Liver (tissue), 10 donors: ENCODE measurements around the gene STXBP4. TPM values are rescaled to one million over a fixed set of nuclear protein-coding genes. Genes with fewer than 3 reads are reported as not detected.

Experiments used
- DNase-seq: peaks from one replicate; pipeline ENCODE4 v3.0.0-alpha.2; 2017; ENCODE audit warnings: low spot score
- H3K27ac ChIP-seq, 2 donors: one replicate each; pipeline ENCODE4 v1.7.0; 2013; ENCODE audit warnings: inconsistent platforms in 2 of 2, low read length in 2 of 2, control low read depth in 1 of 2, low read depth in 1 of 2, mild to moderate bottlenecking in 1 of 2
- H3K27me3 ChIP-seq, 4 donors: one replicate each; pipeline versions ENCODE4 v1.6.1 to v1.7.0; 2013; ENCODE audit warnings: low read length in 3 of 4, inconsistent platforms in 1 of 4, mild to moderate bottlenecking in 1 of 4, moderate library complexity in 1 of 4; ENCODE audit not compliant: control insufficient read depth in 4 of 4, insufficient read depth in 4 of 4
- H3K36me3 ChIP-seq, 4 donors: one replicate each; pipeline versions ENCODE4 v1.6.1 to v1.7.0; 2013; ENCODE audit warnings: low read length in 3 of 4, mild to moderate bottlenecking in 3 of 4, low read depth in 1 of 4, moderate library complexity in 1 of 4; ENCODE audit not compliant: control insufficient read depth in 4 of 4, insufficient read depth in 3 of 4
- H3K4me1 ChIP-seq, 4 donors: one replicate each; pipeline versions ENCODE4 v1.6.1 to v1.7.0; 2013; ENCODE audit warnings: low read length in 3 of 4, mild to moderate bottlenecking in 3 of 4, moderate library complexity in 1 of 4; ENCODE audit not compliant: control insufficient read depth in 4 of 4, insufficient read depth in 4 of 4
- H3K4me3 ChIP-seq, 3 donors: one replicate each; pipeline versions ENCODE4 v1.6.1 to v1.7.0; 2013; ENCODE audit warnings: low read length in 3 of 3, control low read depth in 1 of 3, low read depth in 1 of 3, mild to moderate bottlenecking in 1 of 3
- H3K9ac ChIP-seq, 2 donors: one replicate each; pipeline ENCODE4 v1.7.0; 2013; ENCODE audit warnings: low read length in 2 of 2, mild to moderate bottlenecking in 2 of 2, moderate library complexity in 2 of 2, control low read depth in 1 of 2, low read depth in 1 of 2
- H3K9me3 ChIP-seq, 4 donors: one replicate each; pipeline versions ENCODE4 v1.6.1 to v1.7.0; 2013; ENCODE audit warnings: low read length in 3 of 4; ENCODE audit not compliant: control insufficient read depth in 4 of 4
- EGR1 ChIP-seq, 2 donors: IDR thresholded peaks; 2 replicates each; pipeline ENCODE4 v1.6.1; 2016 to 2018; ENCODE audit warnings: antibody characterized with exemption in 2 of 2, low read depth in 2 of 2
- FOXA1 ChIP-seq: IDR thresholded peaks from 2 replicates; pipeline ENCODE4 v1.6.1; 2016; ENCODE audit warnings: antibody characterized with exemption
- FOXA2 ChIP-seq: IDR thresholded peaks from 2 replicates; pipeline ENCODE4 v1.6.1; 2016; ENCODE audit warnings: antibody characterized with exemption
- GABPA ChIP-seq, 2 donors: IDR thresholded peaks in 1 of 2; conservative IDR thresholded peaks in 1 of 2; 2 replicates each; pipeline ENCODE4 v1.6.1; 2016; ENCODE audit warnings: antibody characterized with exemption in 2 of 2, mild to moderate bottlenecking in 1 of 2, moderate library complexity in 1 of 2
- HNF4A ChIP-seq, 2 donors: conservative IDR thresholded peaks; 2 replicates each; pipeline ENCODE4 v1.6.1; 2016; ENCODE audit warnings: antibody characterized with exemption in 2 of 2, mild to moderate bottlenecking in 2 of 2
- HNF4G ChIP-seq: IDR thresholded peaks from 2 replicates; pipeline ENCODE4 v1.6.1; 2016; ENCODE audit warnings: antibody characterized with exemption
- JUND ChIP-seq, 2 donors: IDR thresholded peaks; 2 replicates each; pipeline ENCODE4 v1.6.1; 2016; ENCODE audit warnings: antibody characterized with exemption in 2 of 2
- NR2F2 ChIP-seq: IDR thresholded peaks from 2 replicates; pipeline ENCODE4 v1.6.1; 2016; ENCODE audit warnings: antibody characterized with exemption
- RAD21 ChIP-seq, 2 donors: IDR thresholded peaks; 2 replicates each; pipeline ENCODE4 v1.6.1; 2016; ENCODE audit warnings: antibody characterized with exemption in 2 of 2, mild to moderate bottlenecking in 2 of 2
- RXRA ChIP-seq, 2 donors: IDR thresholded peaks; 2 replicates each; pipeline ENCODE4 v1.6.1; 2017 to 2018; ENCODE audit warnings: antibody characterized with exemption in 2 of 2, mild to moderate bottlenecking in 1 of 2
- TAF1 ChIP-seq: conservative IDR thresholded peaks from 2 replicates; pipeline ENCODE4 v1.6.1; 2016; ENCODE audit warnings: antibody characterized with exemption, mild to moderate bottlenecking
- YY1 ChIP-seq: IDR thresholded peaks from 2 replicates; pipeline ENCODE4 v1.6.1; 2016; ENCODE audit warnings: antibody characterized with exemption, mild to moderate bottlenecking
- ZBTB33 ChIP-seq: IDR thresholded peaks from 2 replicates; pipeline ENCODE4 v1.6.1; 2016; ENCODE audit warnings: antibody characterized with exemption
- WGBS: extraction: QIAGEN DNeasy Blood & Tissue Kit; methylation state at CpG from one replicate; pipeline ENCODE4 v1.1.7; 2013; 5-methylcytosine and 5-hydroxymethylcytosine counted together
- polyA plus RNA-seq, 2 donors: library from polyadenylated mRNA; stranded (reverse) in 1 of 2; unstranded in 1 of 2; fragments of 200-250 nt in 1 of 2; fragments of >200 nt in 1 of 2; fragmentation: Nextera tagmentation in 1 of 2; extraction: Ambion mirVana in 1 of 2; gene quantifications; one replicate each; pipeline versions ENCODE4 v1.2.1 to v1.2.3, GENCODE V29; 2013 to 2015
- small RNA-seq: library from RNA; depleted of rRNA; stranded (forward); fragments of <200 nt; gene quantifications from one replicate; pipeline ENCODE3, GENCODE V24; 2014
- total RNA-seq, 2 donors: library from RNA; depleted of rRNA; stranded (reverse); fragments of >200 nt; gene quantifications; one replicate each; pipeline ENCODE4 v1.2.3, GENCODE V29; 2014
- TF ChIP-seq, protein P1 (sequence below): fragments of 150-350 bp; IDR thresholded peaks from 2 replicates; pipeline ENCODE4 v1.5.1; 2017; ENCODE audit warnings: improper control_type of control experiment, low read depth, low read length; ENCODE audit not compliant: missing input control
- TF ChIP-seq, protein P2 (sequence below): IDR thresholded peaks from 2 replicates; pipeline ENCODE4 v1.6.1; 2016; ENCODE audit warnings: antibody characterized with exemption
- TF ChIP-seq, protein P3 (sequence below): IDR thresholded peaks from 2 replicates; pipeline ENCODE4 v1.6.1; 2016; ENCODE audit warnings: antibody characterized with exemption
- donor health status: healthy.
- donor health status: healthy.
- donor health status: healthy.
- donor health status: healthy.
- donor health status: healthy.

STXBP4 gene
- total and polyA plus RNA-seq, 4 donors = 1.5 to 12.6 (median 3.5) TPM

DNA sequence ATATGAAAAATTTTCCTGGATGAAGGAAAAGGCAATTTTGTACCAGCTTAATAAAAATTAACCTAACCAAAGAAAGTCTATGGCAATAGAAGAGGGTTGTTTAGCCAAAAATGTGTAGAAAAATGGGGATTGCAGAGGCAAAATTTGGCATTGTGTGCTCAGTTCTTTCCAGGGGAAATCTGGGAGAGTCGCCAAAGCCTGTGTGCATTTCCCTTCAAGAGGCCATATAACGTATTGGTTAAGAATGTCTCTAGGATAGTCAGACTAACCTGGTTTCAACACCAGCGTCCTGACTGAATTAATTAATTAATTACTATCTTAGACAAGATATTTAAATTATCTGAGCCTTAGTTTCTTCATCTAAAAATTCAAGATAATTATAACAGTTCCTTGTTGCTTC lies 251.4 kb downstream of the STXBP4 start:
- WGBS = 45% methylated on average over 3 of the region's 3 CpGs
- Histone ChIP-seq H3K9ac (no peak overlapping the region), H3K27ac (no peak overlapping the region), H3K9me3 (no peaks in the 10 kb centered on the region), H3K4me3 (no peak overlapping the region), H3K36me3 (no peaks in the 10 kb centered on the region), H3K27me3 (no peaks in the 10 kb centered on the region), H3K4me1 (peaks cover 0 to 2% (median 0%) of the 10 kb centered on the region in 4 donors)
- no peak for DNase-seq
- no peak for TF ChIP-seq HNF4G
- TF ChIP-seq NR2F2 = no peak
- no peak for TF ChIP-seq RXRA (IDR thresholded peaks at IDR 0.05)
- no peak for TF ChIP-seq GABPA (IDR thresholded peaks at IDR 0.05 in 1 of 2, conservative IDR thresholded peaks at IDR 0.05 in 1 of 2)
- TF ChIP-seq, protein P1, sequence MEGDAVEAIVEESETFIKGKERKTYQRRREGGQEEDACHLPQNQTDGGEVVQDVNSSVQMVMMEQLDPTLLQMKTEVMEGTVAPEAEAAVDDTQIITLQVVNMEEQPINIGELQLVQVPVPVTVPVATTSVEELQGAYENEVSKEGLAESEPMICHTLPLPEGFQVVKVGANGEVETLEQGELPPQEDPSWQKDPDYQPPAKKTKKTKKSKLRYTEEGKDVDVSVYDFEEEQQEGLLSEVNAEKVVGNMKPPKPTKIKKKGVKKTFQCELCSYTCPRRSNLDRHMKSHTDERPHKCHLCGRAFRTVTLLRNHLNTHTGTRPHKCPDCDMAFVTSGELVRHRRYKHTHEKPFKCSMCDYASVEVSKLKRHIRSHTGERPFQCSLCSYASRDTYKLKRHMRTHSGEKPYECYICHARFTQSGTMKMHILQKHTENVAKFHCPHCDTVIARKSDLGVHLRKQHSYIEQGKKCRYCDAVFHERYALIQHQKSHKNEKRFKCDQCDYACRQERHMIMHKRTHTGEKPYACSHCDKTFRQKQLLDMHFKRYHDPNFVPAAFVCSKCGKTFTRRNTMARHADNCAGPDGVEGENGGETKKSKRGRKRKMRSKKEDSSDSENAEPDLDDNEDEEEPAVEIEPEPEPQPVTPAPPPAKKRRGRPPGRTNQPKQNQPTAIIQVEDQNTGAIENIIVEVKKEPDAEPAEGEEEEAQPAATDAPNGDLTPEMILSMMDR = no peak
- TF ChIP-seq HNF4A (conservative IDR thresholded peaks at IDR 0.05) = no peak
- no peak for TF ChIP-seq JUND (IDR thresholded peaks at IDR 0.05)
- no peak for TF ChIP-seq RAD21 (IDR thresholded peaks at IDR 0.05)
- no peak for TF ChIP-seq TAF1
- TF ChIP-seq, protein P2, sequence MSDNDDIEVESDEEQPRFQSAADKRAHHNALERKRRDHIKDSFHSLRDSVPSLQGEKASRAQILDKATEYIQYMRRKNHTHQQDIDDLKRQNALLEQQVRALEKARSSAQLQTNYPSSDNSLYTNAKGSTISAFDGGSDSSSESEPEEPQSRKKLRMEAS = no peak
- TF ChIP-seq FOXA1 = no peak
- TF ChIP-seq FOXA2 = no peak
- TF ChIP-seq, protein P3, sequence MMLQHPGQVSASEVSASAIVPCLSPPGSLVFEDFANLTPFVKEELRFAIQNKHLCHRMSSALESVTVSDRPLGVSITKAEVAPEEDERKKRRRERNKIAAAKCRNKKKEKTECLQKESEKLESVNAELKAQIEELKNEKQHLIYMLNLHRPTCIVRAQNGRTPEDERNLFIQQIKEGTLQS = no peak
- no peak for TF ChIP-seq ZBTB33
- no peak for TF ChIP-seq EGR1 (IDR thresholded peaks at IDR 0.05; ENCODE audit: low read depth in 2 of 2)
- no peak for TF ChIP-seq YY1

Small RNAs within 50 kb of the gene (small RNA-seq; reads per million reads assigned to genes)
- gene AC007485.1 = not detected

Other genes starting within 250 kb of the STXBP4 start
- gene TOM1L1, start 67.9 kb upstream of the STXBP4 start, total RNA-seq = 100 to 1,000 TPM in 1 of 2 donors, 10 to 100 TPM in 1; 21.4 to 119 TPM
- 10 to 100 TPM; 28.0 to 39.8 TPM for gene TOM1L1, start 67.9 kb upstream of the STXBP4 start, polyA plus RNA-seq
- 10 to 100 TPM; 29.0 to 46.7 TPM for gene COX11, start 111 bp upstream of the STXBP4 start, total RNA-seq
- gene COX11, start 111 bp upstream of the STXBP4 start, polyA plus RNA-seq = 10 to 100 TPM; 33.1 to 37.1 TPM